Measurements from ENCODE around the gene NUDT21.
"Not testable (repeated sequence)": the region's sequence is repeated elsewhere in the genome, so short reads cannot be mapped to it uniquely, and the experiment has no call there.

The NUDT21 gene

GRCh38 chr16:56450986-56451752 is at the start of gene NUDT21, which contains the start of gene OGFOD1:
TSS of gene NUDT21 (minus strand) at chr16:56451332. CDS start at chr16:56451202, 130 bp downstream.
TSS of gene OGFOD1 (plus strand) at chr16:56451554. CDS start at chr16:56451613, 59 bp downstream.
- ChIA-PET CTCF (no interaction called here), POLR2A (interaction anchor here (0.6 to 1.8 kb wide), 20 partner anchors 9 to 251 kb away, joined by 3 to 10 read pairs (median 4); no protein-coding TSS in a partner anchor)
- TF ChIP-seq ELF4 (IDR thresholded peaks at IDR 0.05) (peak; percentile 20), PKNOX1 (IDR thresholded peaks at IDR 0.05) (peak; percentile 76), BHLHE40 (IDR thresholded peaks at IDR 0.05; ENCODE audit: borderline replicate concordance) (no peak)
- peak; percentile 98 for DNase-seq (ENCODE audit: extremely low spot score)

GRCh38 chr16:56493815-56494214 is 42.7 kb upstream of the NUDT21 start:
- DNase-seq (ENCODE audit: extremely low spot score) = no peak
- ChIA-PET CTCF (no interaction called here), POLR2A (no interaction called here)
- TF ChIP-seq HDGF (IDR thresholded peaks at IDR 0.05; ENCODE audit: borderline replicate concordance) (no peak), SUZ12 (IDR thresholded peaks at IDR 0.05) (no peak), CTBP1 (IDR thresholded peaks at IDR 0.05; ENCODE audit: borderline replicate concordance) (no peak), SP1 (IDR thresholded peaks at IDR 0.05) (no peak), L3MBTL2 (conservative IDR thresholded peaks at IDR 0.05) (no peak), FOXA1 (IDR thresholded peaks at IDR 0.05) (no peak), ELF4 (IDR thresholded peaks at IDR 0.05) (no peak), BHLHE40 (IDR thresholded peaks at IDR 0.05; ENCODE audit: borderline replicate concordance) (no peak), FOXK2 (IDR thresholded peaks at IDR 0.05) (no peak), NFRKB (IDR thresholded peaks at IDR 0.05) (no peak), ZNF384 (IDR thresholded peaks at IDR 0.05) (no peak), ARNT (IDR thresholded peaks at IDR 0.05) (no peak), FOXM1 (IDR thresholded peaks at IDR 0.05; ENCODE audit: borderline replicate concordance) (no peak), PKNOX1 (IDR thresholded peaks at IDR 0.05) (no peak), LEF1 (IDR thresholded peaks at IDR 0.05; ENCODE audit: borderline replicate concordance) (no peak), TARDBP (IDR thresholded peaks at IDR 0.05) (no peak)

GRCh38 chr16:56493126-56493525 is 42.0 kb upstream of the NUDT21 start:
- no peak for DNase-seq (ENCODE audit: extremely low spot score)
- TF ChIP-seq FOXK2 (IDR thresholded peaks at IDR 0.05) = no peak
- TF ChIP-seq TARDBP (IDR thresholded peaks at IDR 0.05) = no peak
- TF ChIP-seq HDGF (IDR thresholded peaks at IDR 0.05; ENCODE audit: borderline replicate concordance) = no peak
- TF ChIP-seq CTBP1 (IDR thresholded peaks at IDR 0.05; ENCODE audit: borderline replicate concordance) = no peak
- no peak for TF ChIP-seq NFRKB (IDR thresholded peaks at IDR 0.05)
- TF ChIP-seq SP1 (IDR thresholded peaks at IDR 0.05) = no peak
- TF ChIP-seq ZNF384 (IDR thresholded peaks at IDR 0.05) = no peak
- TF ChIP-seq L3MBTL2 (conservative IDR thresholded peaks at IDR 0.05) = no peak
- no peak for TF ChIP-seq BHLHE40 (IDR thresholded peaks at IDR 0.05; ENCODE audit: borderline replicate concordance)
- CTCF ChIA-PET = no interaction called here
- POLR2A ChIA-PET = no interaction called here

GRCh38 chr16:56491657-56492261 is 40.6 kb upstream of the NUDT21 start:
- ChIA-PET POLR2A (no interaction called here), CTCF (no interaction called here)
- no peak for TF ChIP-seq L3MBTL2 (conservative IDR thresholded peaks at IDR 0.05)
- TF ChIP-seq SP1 (IDR thresholded peaks at IDR 0.05) = no peak
- no peak for TF ChIP-seq TARDBP (IDR thresholded peaks at IDR 0.05)
- TF ChIP-seq SUZ12 (IDR thresholded peaks at IDR 0.05) = no peak
- TF ChIP-seq BHLHE40 (IDR thresholded peaks at IDR 0.05; ENCODE audit: borderline replicate concordance) = no peak
- TF ChIP-seq PKNOX1 (IDR thresholded peaks at IDR 0.05) = no peak
- no peak for TF ChIP-seq LEF1 (IDR thresholded peaks at IDR 0.05; ENCODE audit: borderline replicate concordance)
- no peak for TF ChIP-seq ELF4 (IDR thresholded peaks at IDR 0.05)
- no peak for TF ChIP-seq NFRKB (IDR thresholded peaks at IDR 0.05)
- no peak for TF ChIP-seq HDGF (IDR thresholded peaks at IDR 0.05; ENCODE audit: borderline replicate concordance)
- TF ChIP-seq CTBP1 (IDR thresholded peaks at IDR 0.05; ENCODE audit: borderline replicate concordance) = no peak
- TF ChIP-seq FOXM1 (IDR thresholded peaks at IDR 0.05; ENCODE audit: borderline replicate concordance) = no peak
- no peak for DNase-seq (ENCODE audit: extremely low spot score)

- CTCF ChIA-PET; POLR2A ChIA-PET; DNase-seq (ENCODE audit: extremely low spot score): not testable (repeated sequence)
These were observed 37.7 kb upstream of the NUDT21 start for GRCh38 chr16:56488868-56489267.

GRCh38 chr16:56488035-56488434 is 36.9 kb upstream of the NUDT21 start:
- no peak for DNase-seq (ENCODE audit: extremely low spot score)
- TF ChIP-seq LEF1 (IDR thresholded peaks at IDR 0.05; ENCODE audit: borderline replicate concordance) (no peak), PKNOX1 (IDR thresholded peaks at IDR 0.05) (no peak), SUZ12 (IDR thresholded peaks at IDR 0.05) (no peak), TARDBP (IDR thresholded peaks at IDR 0.05) (no peak), ZNF384 (IDR thresholded peaks at IDR 0.05) (no peak)
- CTCF ChIA-PET = no interaction called here
- POLR2A ChIA-PET = no interaction called here

Measured in HEK293T (cell line).